Measurements from ENCODE around the gene ZNF213.

GRCh38 chr16:3166505-3166886 is 31.7 kb downstream of the ZNF213 start:
- TF ChIP-seq CTCF (conservative IDR thresholded peaks at IDR 0.05; ENCODE audit: low read depth in 2 of 2) = no peak
- TF ChIP-seq EZH2 (IDR thresholded peaks at IDR 0.05; ENCODE audit: low read depth, unreplicated experiment) = no peak
- TF ChIP-seq ETS1 (IDR thresholded peaks at IDR 0.05) = no peak
- TF ChIP-seq JUNB (IDR thresholded peaks at IDR 0.05; ENCODE audit: unreplicated experiment) = no peak
- no peak for TF ChIP-seq EZH2phosphoT487 (IDR thresholded peaks at IDR 0.05; ENCODE audit: unreplicated experiment)
- no peak for TF ChIP-seq POLR2AphosphoS5 (IDR thresholded peaks at IDR 0.05; ENCODE audit: low read depth)
- TF ChIP-seq NANOG (IDR thresholded peaks at IDR 0.05; ENCODE audit: borderline replicate concordance) = no peak
- TF ChIP-seq REST (IDR thresholded peaks at IDR 0.05; ENCODE audit: unreplicated experiment) = no peak
- no peak for TF ChIP-seq ZNF462 (CRISPR knock-in tag; IDR thresholded peaks at IDR 0.05)
- TF ChIP-seq CREB1 (CRISPR knock-in tag; IDR thresholded peaks at IDR 0.05; ENCODE audit: low read depth) = no peak
- no peak for TF ChIP-seq ZNF114 (CRISPR knock-in tag; IDR thresholded peaks at IDR 0.05)
